GM13976 (cell line): ENCODE results near the gene VMP1.
"Not testable (repeated sequence)": the region's sequence is repeated elsewhere in the genome, so short reads cannot be mapped to it uniquely, and the experiment has no call there.

Experiments
- DNase-seq: peaks from one replicate; pipeline ENCODE4 v3.0.0; 2012; ENCODE audit warnings: low spot score
- in situ Hi-C: fragments of 300-500 bp; cut with MboI; formaldehyde crosslinking; loops from one replicate; pipeline ENCODE4 v1.12.0; 2022; ENCODE audit warnings: low sequenced_read_pairs, mixed read lengths, inconsistent platforms; ENCODE audit not compliant: unreplicated experiment
- TF ChIP-seq, protein P1 (sequence below): IDR thresholded peaks from 2 replicates; pipeline ENCODE4 v1.5.1; 2012; ENCODE audit warnings: borderline replicate concordance, mild to moderate bottlenecking; ENCODE audit not compliant: insufficient read depth; ENCODE audit errors: extremely low read depth, missing control alignments, control extremely low read depth

The VMP1 gene

DNA sequence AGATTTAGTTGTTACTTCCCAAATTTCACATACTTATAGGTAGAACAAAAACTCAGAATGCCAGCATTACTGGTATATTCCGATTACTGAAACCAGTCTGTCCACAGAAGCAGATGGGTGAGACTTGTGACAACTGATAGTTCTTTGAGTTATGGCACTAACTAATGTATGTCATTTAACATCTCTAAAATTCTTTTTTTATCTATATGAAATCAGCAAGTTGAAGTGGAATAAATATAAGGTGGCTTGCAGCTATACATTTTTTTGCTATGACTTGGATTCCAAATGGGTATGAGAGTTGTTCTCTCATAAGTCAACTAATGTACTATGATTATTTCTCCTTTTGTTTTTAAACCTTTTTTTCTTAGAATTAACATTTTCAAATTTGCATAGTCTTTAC lies 69.1 kb downstream of the VMP1 start:
- DNase-seq, result no peak
- TF ChIP-seq, protein P1, sequence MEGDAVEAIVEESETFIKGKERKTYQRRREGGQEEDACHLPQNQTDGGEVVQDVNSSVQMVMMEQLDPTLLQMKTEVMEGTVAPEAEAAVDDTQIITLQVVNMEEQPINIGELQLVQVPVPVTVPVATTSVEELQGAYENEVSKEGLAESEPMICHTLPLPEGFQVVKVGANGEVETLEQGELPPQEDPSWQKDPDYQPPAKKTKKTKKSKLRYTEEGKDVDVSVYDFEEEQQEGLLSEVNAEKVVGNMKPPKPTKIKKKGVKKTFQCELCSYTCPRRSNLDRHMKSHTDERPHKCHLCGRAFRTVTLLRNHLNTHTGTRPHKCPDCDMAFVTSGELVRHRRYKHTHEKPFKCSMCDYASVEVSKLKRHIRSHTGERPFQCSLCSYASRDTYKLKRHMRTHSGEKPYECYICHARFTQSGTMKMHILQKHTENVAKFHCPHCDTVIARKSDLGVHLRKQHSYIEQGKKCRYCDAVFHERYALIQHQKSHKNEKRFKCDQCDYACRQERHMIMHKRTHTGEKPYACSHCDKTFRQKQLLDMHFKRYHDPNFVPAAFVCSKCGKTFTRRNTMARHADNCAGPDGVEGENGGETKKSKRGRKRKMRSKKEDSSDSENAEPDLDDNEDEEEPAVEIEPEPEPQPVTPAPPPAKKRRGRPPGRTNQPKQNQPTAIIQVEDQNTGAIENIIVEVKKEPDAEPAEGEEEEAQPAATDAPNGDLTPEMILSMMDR, result no peak
- in situ Hi-C loops, result no loop called here

DNA sequence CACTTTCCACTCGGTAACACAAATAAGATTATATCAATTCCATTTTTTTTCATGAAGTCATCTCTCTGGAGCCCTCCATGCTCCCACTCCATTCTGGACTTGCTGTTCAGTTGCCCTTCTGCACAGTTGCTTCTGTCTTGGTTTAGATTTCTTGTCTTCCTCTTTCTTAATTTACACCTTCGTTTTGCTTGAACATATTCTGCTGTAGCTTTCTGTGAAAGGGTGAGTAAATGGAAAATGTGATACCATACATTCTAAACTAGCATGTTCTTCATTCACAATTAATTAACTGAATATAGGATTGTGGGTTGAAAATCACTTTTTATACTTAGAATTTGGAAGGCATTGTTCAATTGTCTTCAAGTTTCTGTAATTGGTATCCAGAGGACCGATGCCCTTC lies 69.6 kb downstream of the VMP1 start:
- no peak for DNase-seq
- TF ChIP-seq, protein P1, result no peak
- in situ Hi-C loops, result no loop called here

DNA sequence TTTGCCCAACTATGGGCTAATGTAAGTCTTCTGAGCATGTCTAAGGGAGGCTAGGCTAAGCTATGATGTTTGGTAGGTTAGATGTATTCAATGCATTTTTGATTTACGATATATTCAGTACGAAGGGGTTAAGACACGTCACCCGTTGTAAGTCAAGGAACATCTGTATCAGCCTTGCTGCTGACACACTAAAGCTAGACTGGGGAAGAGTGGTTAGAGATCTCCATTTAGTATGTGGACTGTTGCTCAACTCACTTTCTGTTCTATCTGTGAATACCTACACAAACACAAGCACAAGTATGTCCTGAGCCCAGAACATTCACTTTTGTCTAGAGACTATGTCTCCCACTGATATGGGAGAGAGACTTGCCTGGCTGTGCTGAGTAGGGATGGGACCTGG lies 71.5 kb downstream of the VMP1 start:
- in situ Hi-C loops, result no loop called here
- TF ChIP-seq, protein P1, result no peak
- no peak for DNase-seq

DNA sequence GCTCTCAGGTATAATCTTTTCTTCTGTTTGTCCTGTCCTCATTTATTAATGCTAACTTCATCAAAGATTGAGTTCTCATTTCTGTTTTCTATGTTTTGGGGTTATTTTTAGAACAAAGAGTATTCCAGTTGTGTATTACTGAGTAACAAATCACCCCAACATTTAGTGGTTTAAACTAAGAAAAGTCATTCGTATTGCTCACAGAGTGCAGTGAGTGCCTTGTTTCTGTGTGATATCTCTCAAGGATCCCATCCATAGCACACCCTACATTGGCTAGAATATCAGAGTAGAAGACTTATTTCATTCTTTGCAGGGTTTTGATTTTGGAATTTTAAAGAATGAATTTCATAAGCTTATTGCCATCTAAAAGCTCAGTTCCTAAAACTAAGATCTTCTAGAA lies 72.1 kb downstream of the VMP1 start:
- TF ChIP-seq, protein P1, result no peak
- DNase-seq, result no peak
- in situ Hi-C loops, result no loop called here

DNA sequence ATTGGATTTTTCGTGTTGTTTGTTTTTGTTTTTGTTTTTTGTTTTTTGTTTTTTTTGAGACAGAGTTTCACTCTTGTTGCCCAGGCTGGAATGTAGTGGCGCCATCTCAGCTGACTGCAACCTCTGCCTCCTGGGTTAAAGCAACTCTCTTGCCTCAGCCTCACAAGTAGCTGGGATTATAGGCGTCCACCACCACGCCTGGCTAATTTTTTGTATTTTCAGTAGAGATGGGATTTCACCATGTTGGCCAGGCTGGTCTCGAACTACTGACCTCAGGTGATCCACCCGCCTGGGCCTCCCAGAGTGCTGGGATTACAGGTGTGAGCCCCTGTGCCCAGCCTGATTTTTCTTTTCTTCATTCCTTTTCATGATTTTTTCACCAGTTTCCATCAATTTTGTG lies 73.1 kb downstream of the VMP1 start:
- in situ Hi-C loops, DNase-seq: not testable (repeated sequence)

DNA sequence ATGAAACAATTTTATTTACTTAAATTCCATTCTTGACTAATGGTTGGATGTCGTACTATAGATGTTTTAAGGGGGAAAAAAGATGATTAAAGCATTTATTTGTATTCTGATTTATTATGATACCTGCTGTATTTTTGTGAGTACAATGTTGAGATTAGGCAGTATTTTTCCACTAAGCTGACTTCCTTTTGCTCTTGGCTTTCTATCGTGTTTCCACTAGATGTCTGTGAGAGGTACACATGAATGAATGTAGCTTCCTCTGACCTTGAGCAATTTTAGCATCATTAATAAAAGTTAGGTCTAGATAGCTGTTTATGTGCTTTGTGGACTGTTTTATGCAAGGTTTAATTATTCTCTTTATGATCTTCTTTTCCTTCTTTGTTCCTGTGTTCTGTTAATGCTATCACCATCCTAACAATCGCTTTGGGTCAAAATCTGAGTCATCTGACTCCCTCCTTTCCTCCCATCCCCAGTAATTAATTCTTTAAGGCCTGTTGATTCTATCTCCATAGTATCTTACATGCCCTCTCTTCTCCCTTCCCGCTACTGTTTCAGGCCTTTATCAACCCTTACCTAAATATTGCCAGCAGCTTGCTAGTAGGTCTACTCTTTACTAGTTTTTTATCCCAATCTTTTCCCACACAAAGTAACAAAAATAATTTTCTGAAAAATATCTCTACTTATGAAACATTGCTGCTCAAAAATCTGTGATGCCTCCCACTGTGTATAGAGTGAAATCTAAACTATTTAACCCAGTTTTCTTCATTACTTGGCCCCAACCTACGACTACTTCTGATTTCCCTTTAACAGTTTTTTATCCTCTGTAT lies 76.0 kb downstream of the VMP1 start:
- no peak for DNase-seq
- TF ChIP-seq, protein P1, result no peak

DNA sequence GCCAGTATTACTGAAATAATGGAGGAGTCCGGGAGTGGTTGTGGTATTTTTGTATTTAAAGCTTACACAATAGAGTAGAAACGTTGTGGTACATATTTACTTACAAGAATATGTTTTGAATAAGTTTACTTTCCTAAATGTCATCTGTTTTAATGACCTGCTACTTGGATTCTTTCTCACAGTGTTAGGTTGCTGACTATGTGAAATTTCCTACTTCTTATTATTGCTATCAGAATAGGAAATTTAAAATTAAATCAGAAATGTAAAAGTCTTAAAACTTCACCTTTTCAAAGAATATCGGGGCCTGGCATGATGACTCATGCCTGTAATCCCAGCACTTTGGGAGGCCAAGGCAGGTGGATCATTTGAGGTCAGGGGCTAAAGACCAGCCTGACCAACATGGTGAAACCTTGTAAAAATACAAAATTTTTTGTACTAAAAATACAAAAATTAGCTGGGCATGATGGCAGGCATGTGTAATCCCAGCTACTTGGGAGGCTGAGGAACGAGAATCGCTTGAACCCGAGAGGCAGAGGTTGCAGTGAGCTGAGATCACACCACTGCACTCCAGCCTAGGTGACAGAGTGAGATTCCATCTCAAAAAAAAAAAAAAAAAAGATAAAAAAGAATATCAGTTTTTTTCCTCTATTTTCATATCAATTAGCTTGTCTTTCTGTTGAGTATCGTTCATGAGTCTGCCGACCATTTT lies 77.8 kb downstream of the VMP1 start:
- TF ChIP-seq, protein P1, result no peak
- in situ Hi-C loops, result no loop called here
- DNase-seq, result no peak

More for the DNA sequence above, 76.0 kb downstream of the VMP1 start:
- in situ Hi-C loops, result no loop called here
